SU-DHL-6 (cell line): Measurements from ENCODE around the gene ANKRD44.

Source experiments
- H2AFZ ChIP-seq: fragments of 200-600 bp; sonication (generic); 2 replicates; pipeline ENCODE4 v1.6.1; 2014; ENCODE audit warnings: low read depth, mild to moderate bottlenecking, moderate library complexity, mixed read lengths, antibody characterized with exemption, low read length; ENCODE audit not compliant: severe bottlenecking
- H3F3A ChIP-seq: fragments of 200-600 bp; shearing (Covaris generic); 2 replicates; pipeline ENCODE4 v1.6.0; 2016; ENCODE audit warnings: antibody characterized with exemption, mild to moderate bottlenecking; ENCODE audit not compliant: insufficient read depth
- H3K27ac ChIP-seq: fragments of 200-600 bp; sonication (generic); 2 replicates; pipeline ENCODE4 v1.5.1; 2016; ENCODE audit warnings: low read depth, mild to moderate bottlenecking, low read length, moderate library complexity, mixed read lengths
- H3K27me3 ChIP-seq: fragments of 200-600 bp; sonication (generic), shearing (Covaris generic); 2 replicates; pipeline ENCODE4 v1.6.0; 2014; ENCODE audit warnings: mild to moderate bottlenecking, low read length
- H3K36me3 ChIP-seq: fragments of 200-600 bp; sonication (generic); 2 replicates; pipeline ENCODE4 v1.6.1; 2014; ENCODE audit warnings: mild to moderate bottlenecking, low read length, mixed read lengths
- H3K4me2 ChIP-seq: fragments of 300-600, 200-600 bp; shearing (Covaris generic), sonication (generic); 2 replicates; pipeline ENCODE4 v1.6.0; 2014; ENCODE audit warnings: low read length, low read depth, mild to moderate bottlenecking; ENCODE audit not compliant: poor library complexity, severe bottlenecking
- H3K4me3 ChIP-seq: fragments of 200-600 bp; sonication (generic); 2 replicates; pipeline ENCODE4 v1.5.1; 2014; ENCODE audit warnings: antibody characterized with exemption, low read length, mild to moderate bottlenecking, mixed read lengths; ENCODE audit not compliant: insufficient read depth, poor library complexity, severe bottlenecking
- H3K79me2 ChIP-seq: fragments of 200-600 bp; sonication (generic); 2 replicates; pipeline ENCODE4 v1.6.1; 2014; ENCODE audit warnings: mild to moderate bottlenecking, low read length, moderate library complexity; ENCODE audit not compliant: insufficient read depth
- H3K9ac ChIP-seq: fragments of 200-600 bp; sonication (generic); 2 replicates; pipeline ENCODE4 v1.7.0; 2014; ENCODE audit warnings: mild to moderate bottlenecking, low read length
- H3K9me2 ChIP-seq: fragments of 200-600 bp; sonication (generic); replicated peaks from 2 replicates; pipeline ENCODE4 v1.6.1; 2014; ENCODE audit warnings: low read length; ENCODE audit not compliant: insufficient read depth
- H3K9me3 ChIP-seq: fragments of 200-600 bp; sonication (generic); 2 replicates; pipeline ENCODE4 v1.6.1; 2014; ENCODE audit warnings: low read length, mixed read lengths; ENCODE audit not compliant: insufficient read depth
- H4K20me1 ChIP-seq: fragments of 200-600 bp; sonication (generic); 2 replicates; pipeline ENCODE4 v1.6.1; 2014; ENCODE audit warnings: low read depth, mild to moderate bottlenecking, antibody characterized with exemption, low read length, moderate library complexity, mixed read lengths
- EZH2phosphoT487 ChIP-seq: fragments of 200-600 bp; sonication (generic), shearing (Covaris generic); conservative IDR thresholded peaks from 2 replicates; pipeline ENCODE4 v1.6.1; 2018; ENCODE audit warnings: mild to moderate bottlenecking, antibody characterized with exemption, low read length, moderate library complexity, mixed read lengths
- TF ChIP-seq, protein P1 (sequence below): fragments of 200-600 bp; sonication (generic); IDR thresholded peaks from one replicate; pipeline ENCODE4 v1.5.1; 2017; ENCODE audit warnings: antibody characterized with exemption, mild to moderate bottlenecking, low read length, moderate library complexity; ENCODE audit not compliant: insufficient read depth, poor library complexity, severe bottlenecking

ANKRD44 gene

DNA sequence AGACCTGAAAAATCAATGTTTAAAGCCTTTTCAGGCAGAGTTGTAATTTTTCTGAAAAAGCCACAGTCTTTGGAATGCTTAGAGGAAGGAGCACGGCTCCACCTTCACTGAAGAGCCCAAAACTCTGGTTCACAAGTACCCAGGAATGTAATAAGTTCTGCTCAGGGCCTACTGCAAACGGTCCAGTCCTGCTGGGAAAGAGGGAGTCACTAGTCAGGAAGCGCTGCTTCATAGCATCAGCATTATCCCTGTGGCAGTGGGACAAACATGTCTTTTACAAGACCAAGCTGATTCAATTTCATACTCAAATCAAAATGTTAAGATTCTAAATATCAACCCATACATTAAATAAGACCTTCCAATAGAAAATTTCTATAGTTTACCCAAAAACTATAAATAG lies 231.2 kb downstream of the ANKRD44 start:
- Histone ChIP-seq H4K20me1 (no peaks in the 10 kb centered on the region), H3K36me3 (peaks cover 12% of the 10 kb centered on the region; the same call in 1 of the 2 replicates), H3K27ac (no peak overlapping the region)

DNA sequence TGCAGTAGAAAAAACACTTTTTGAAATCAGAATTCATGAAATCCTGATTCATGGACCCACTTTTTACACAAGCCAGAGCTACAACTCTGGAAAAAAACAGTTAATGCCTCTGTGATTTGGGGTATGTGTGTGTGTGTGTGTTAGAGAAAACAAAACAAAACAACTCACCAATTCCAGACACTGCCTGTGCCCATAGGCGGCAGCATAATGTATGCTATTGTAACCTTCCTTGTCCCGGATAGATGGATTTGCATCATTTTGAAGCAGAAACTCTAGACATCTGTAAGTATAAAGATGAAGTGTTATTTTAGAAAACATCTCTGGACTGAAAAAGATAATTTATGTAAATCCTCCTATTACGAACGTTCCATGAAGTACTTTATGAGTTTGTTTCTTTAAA lies 232.0 kb downstream of the ANKRD44 start:
- H3K27me3 ChIP-seq, result no peaks in the 10 kb centered on the region
- H4K20me1 ChIP-seq, result no peaks in the 10 kb centered on the region
- H3K79me2 ChIP-seq, result no peaks in the 10 kb centered on the region
- H3K27ac ChIP-seq, result no peak overlapping the region
- no peak overlapping the region for H3K4me2 ChIP-seq
- no peak overlapping the region for H3K9ac ChIP-seq
- no peaks in the 10 kb centered on the region for H3F3A ChIP-seq
- H3K9me3 ChIP-seq, result no peaks in the 10 kb centered on the region
- H3K36me3 ChIP-seq, result peaks cover 12% of the 10 kb centered on the region; the same call in 1 of the 2 replicates
- H3K9me2 ChIP-seq, result no peaks in the 10 kb centered on the region
- H3K4me3 ChIP-seq, result no peak overlapping the region
- TF ChIP-seq, protein P1, sequence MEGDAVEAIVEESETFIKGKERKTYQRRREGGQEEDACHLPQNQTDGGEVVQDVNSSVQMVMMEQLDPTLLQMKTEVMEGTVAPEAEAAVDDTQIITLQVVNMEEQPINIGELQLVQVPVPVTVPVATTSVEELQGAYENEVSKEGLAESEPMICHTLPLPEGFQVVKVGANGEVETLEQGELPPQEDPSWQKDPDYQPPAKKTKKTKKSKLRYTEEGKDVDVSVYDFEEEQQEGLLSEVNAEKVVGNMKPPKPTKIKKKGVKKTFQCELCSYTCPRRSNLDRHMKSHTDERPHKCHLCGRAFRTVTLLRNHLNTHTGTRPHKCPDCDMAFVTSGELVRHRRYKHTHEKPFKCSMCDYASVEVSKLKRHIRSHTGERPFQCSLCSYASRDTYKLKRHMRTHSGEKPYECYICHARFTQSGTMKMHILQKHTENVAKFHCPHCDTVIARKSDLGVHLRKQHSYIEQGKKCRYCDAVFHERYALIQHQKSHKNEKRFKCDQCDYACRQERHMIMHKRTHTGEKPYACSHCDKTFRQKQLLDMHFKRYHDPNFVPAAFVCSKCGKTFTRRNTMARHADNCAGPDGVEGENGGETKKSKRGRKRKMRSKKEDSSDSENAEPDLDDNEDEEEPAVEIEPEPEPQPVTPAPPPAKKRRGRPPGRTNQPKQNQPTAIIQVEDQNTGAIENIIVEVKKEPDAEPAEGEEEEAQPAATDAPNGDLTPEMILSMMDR, result no peak
- no peak for TF ChIP-seq EZH2phosphoT487
- H2AFZ ChIP-seq, result no peak overlapping the region

More for the DNA sequence above, 231.2 kb downstream of the ANKRD44 start:
- no peaks in the 10 kb centered on the region for H3K9me3 ChIP-seq
- H3K4me2 ChIP-seq, result no peak overlapping the region
- TF ChIP-seq, protein P1, result no peak
- no peak for TF ChIP-seq EZH2phosphoT487
- no peak overlapping the region for H3K9ac ChIP-seq
- no peaks in the 10 kb centered on the region for H3F3A ChIP-seq
- no peaks in the 10 kb centered on the region for H3K79me2 ChIP-seq
- no peak overlapping the region for H2AFZ ChIP-seq
- H3K9me2 ChIP-seq, result no peaks in the 10 kb centered on the region
- no peaks in the 10 kb centered on the region for H3K27me3 ChIP-seq
- H3K4me3 ChIP-seq, result no peak overlapping the region

DNA sequence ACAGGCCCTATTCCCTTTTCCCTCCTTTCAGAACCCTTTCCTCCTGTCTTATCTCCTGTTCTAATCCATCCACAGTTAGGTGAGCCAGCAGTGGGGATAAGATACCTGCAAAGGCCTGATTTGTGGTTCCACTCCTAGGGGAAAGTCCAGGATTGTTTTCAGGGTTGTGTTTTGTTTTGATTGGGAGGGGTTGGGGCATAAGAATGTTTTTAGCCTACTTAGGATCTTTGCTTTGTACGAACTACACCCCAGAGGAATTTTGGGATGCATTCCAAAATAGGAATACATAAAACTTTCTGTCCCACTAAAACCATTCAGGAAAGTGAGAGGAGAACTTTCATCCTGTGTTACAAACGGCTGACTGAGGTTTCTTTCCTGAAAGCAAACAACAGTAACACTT lies 233.2 kb downstream of the ANKRD44 start:
- no peak for TF ChIP-seq EZH2phosphoT487
- TF ChIP-seq, protein P1, result no peak
- H2AFZ ChIP-seq, result no peak overlapping the region
- no peaks in the 10 kb centered on the region for H4K20me1 ChIP-seq
- H3K79me2 ChIP-seq, result no peaks in the 10 kb centered on the region
- H3K27me3 ChIP-seq, result no peaks in the 10 kb centered on the region
- H3K9me3 ChIP-seq, result no peaks in the 10 kb centered on the region
- no peaks in the 10 kb centered on the region for H3F3A ChIP-seq
- H3K9me2 ChIP-seq, result no peaks in the 10 kb centered on the region
- H3K4me3 ChIP-seq, result no peak overlapping the region
- H3K9ac ChIP-seq, result no peak overlapping the region
- H3K4me2 ChIP-seq, result no peak overlapping the region
- H3K36me3 ChIP-seq, result peaks cover 8% of the 10 kb centered on the region; the same call in 1 of the 2 replicates
- H3K27ac ChIP-seq, result no peak overlapping the region
